NCI-H526 treated with DMSO at 0.1 percent for 48 hours (cell line): ENCODE measurements around the gene PTPN22.
A peak's percentile ranks its signal among the peaks of the same experiment; 100 is the strongest.

Experiments
- DNase-seq: peaks from one replicate; lab custom pipeline; 2025; lab: John Stamatoyannopoulos, UW

PTPN22 gene

GRCh38 chr1:113802367-113803007, 69.0 kb downstream of the PTPN22 start:
- DNase-seq = no peak

GRCh38 chr1:113800487-113800886, 71.0 kb downstream of the PTPN22 start:
- DNase-seq = no peak

GRCh38 chr1:113797472-113797871, 74.0 kb downstream of the PTPN22 start:
- DNase-seq = no peak

GRCh38 chr1:113793878-113794834, 77.4 kb downstream of the PTPN22 start:
- DNase-seq = no peak

- no peak for DNase-seq
These were observed 78.5 kb downstream of the PTPN22 start for GRCh38 chr1:113792986-113793385.

GRCh38 chr1:113792471-113792870, 79.0 kb downstream of the PTPN22 start:
- DNase-seq = no peak

- DNase-seq = no peak
These were observed 82.7 kb downstream of the PTPN22 start for GRCh38 chr1:113788802-113789201.

- no peak for DNase-seq
These were observed 83.8 kb downstream of the PTPN22 start for GRCh38 chr1:113787663-113788062.

GRCh38 chr1:113786069-113786468, 85.4 kb downstream of the PTPN22 start:
- DNase-seq = peak; percentile 13

- DNase-seq = no peak
These were observed 87.3 kb downstream of the PTPN22 start for GRCh38 chr1:113784104-113784779.

GRCh38 chr1:113783254-113784103, 88.0 kb downstream of the PTPN22 start:
- DNase-seq = no peak

- DNase-seq = no peak
These were observed 89.1 kb downstream of the PTPN22 start for GRCh38 chr1:113782406-113782805.

- DNase-seq = peak; percentile 33
These were observed 91.0 kb downstream of the PTPN22 start for GRCh38 chr1:113780374-113781146.

GRCh38 chr1:113779542-113779941, 92.0 kb downstream of the PTPN22 start:
- no peak for DNase-seq

GRCh38 chr1:113777561-113777960, 94.0 kb downstream of the PTPN22 start:
- DNase-seq = no peak

GRCh38 chr1:113770031-113770430, 101.5 kb downstream of the PTPN22 start:
- no peak for DNase-seq

GRCh38 chr1:113769601-113769970, 101.9 kb downstream of the PTPN22 start:
- no peak for DNase-seq

GRCh38 chr1:113768916-113769600, 102.5 kb downstream of the PTPN22 start:
- DNase-seq = no peak

GRCh38 chr1:113765306-113766230, 105.9 kb downstream of the PTPN22 start:
- no peak for DNase-seq
